Testis (tissue), 3 donors: ENCODE measurements around the gene TNS3. TPM values are rescaled to one million over a fixed set of nuclear protein-coding genes. Genes with fewer than 3 reads are reported as not detected.

Source experiments
- DNase-seq: peaks from one replicate; pipeline ENCODE4 v3.0.0-alpha.2; 2019
- H3K27ac ChIP-seq, 2 donors: fragments of 200-600 bp; sonication (generic); one replicate each; pipeline ENCODE4 v1.5.1; 2019
- H3K27me3 ChIP-seq: fragments of 200-600 bp; sonication (generic); one replicate; pipeline ENCODE4 v1.5.1; 2019
- H3K36me3 ChIP-seq: fragments of 200-600 bp; sonication (generic); one replicate; pipeline ENCODE4 v1.5.1; 2017; ENCODE audit warnings: low read depth; ENCODE audit errors: missing control alignments
- H3K4me1 ChIP-seq: fragments of 200-600 bp; sonication (generic); one replicate; pipeline ENCODE4 v1.5.1; 2019
- H3K4me3 ChIP-seq, 2 donors: fragments of 200-600 bp; sonication (generic); one replicate each; pipeline ENCODE4 v1.5.1; 2017 to 2019
- H3K9me3 ChIP-seq: fragments of 200-600 bp; sonication (generic); one replicate; pipeline ENCODE4 v1.5.1; 2017
- POLR2A ChIP-seq: fragments of 450-650 bp; IDR thresholded peaks from one replicate; pipeline ENCODE4 v1.6.1; 2017; ENCODE audit warnings: antibody characterized with exemption, mild to moderate bottlenecking, moderate library complexity
- WGBS, 2 donors: methylation state at CpG; one replicate each; pipeline ENCODE4 v1.1.5; 2018; 5-methylcytosine and 5-hydroxymethylcytosine counted together
- intact Hi-C: fragments of 100-400 bp; cut with DNase I; formaldehyde crosslinking; loops from one replicate; pipeline ENCODE4 v1.15.1; 2023; ENCODE audit warnings: low total_unique reads
- polyA plus RNA-seq: library from polyadenylated mRNA; stranded (reverse); fragments of 350-450 nt; fragmentation: Illumina TruSeq; extraction: RNeasy Lipid Tissue Mini Kit (QIAGEN cat#74804); gene quantifications from one replicate; pipeline ENCODE4 v1.2.3, GENCODE V29; 2014; ENCODE audit warnings: low read depth, low replicate concordance; ENCODE audit not compliant: insufficient read depth
- total RNA-seq, 2 donors: library from RNA; depleted of rRNA; stranded (reverse); fragments of >200 nt; gene quantifications; one replicate each; pipeline ENCODE4 v1.2.3, GENCODE V29; 2016
- TF ChIP-seq, protein P1 (sequence below), 3 experiments: fragments of 450-650 bp in 2 of 3; fragments of 200-600 bp in 1 of 3; sonication (generic) in 1 of 3; IDR thresholded peaks; one replicate each; pipeline ENCODE4 v1.5.1; 2016 to 2019; ENCODE audit warnings: antibody characterized with exemption in 3 of 3, mild to moderate bottlenecking in 2 of 3, moderate library complexity in 1 of 3

TNS3 gene
- total and polyA plus RNA-seq, 3 donors from 2014 or later: 28.5 to 93.5 (median 60.0) TPM

- Histone ChIP-seq H3K4me1 (peaks cover 7% of the 10 kb centered on the region), H3K4me3 (no peak overlapping the region), H3K36me3 (no peaks in the 10 kb centered on the region), H3K27me3 (no peaks in the 10 kb centered on the region), H3K27ac (no peak overlapping the region), H3K9me3 (no peaks in the 10 kb centered on the region)
- WGBS, 2 donors: 86 to 87% methylated on average over 19 to 20 of the region's 20 CpGs
- no peak for DNase-seq
- TF ChIP-seq POLR2A: no peak
- TF ChIP-seq, protein P1, sequence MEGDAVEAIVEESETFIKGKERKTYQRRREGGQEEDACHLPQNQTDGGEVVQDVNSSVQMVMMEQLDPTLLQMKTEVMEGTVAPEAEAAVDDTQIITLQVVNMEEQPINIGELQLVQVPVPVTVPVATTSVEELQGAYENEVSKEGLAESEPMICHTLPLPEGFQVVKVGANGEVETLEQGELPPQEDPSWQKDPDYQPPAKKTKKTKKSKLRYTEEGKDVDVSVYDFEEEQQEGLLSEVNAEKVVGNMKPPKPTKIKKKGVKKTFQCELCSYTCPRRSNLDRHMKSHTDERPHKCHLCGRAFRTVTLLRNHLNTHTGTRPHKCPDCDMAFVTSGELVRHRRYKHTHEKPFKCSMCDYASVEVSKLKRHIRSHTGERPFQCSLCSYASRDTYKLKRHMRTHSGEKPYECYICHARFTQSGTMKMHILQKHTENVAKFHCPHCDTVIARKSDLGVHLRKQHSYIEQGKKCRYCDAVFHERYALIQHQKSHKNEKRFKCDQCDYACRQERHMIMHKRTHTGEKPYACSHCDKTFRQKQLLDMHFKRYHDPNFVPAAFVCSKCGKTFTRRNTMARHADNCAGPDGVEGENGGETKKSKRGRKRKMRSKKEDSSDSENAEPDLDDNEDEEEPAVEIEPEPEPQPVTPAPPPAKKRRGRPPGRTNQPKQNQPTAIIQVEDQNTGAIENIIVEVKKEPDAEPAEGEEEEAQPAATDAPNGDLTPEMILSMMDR (IDR thresholded peaks at IDR 0.05): no peak
- intact Hi-C loops: no loop called here
Observed at GRCh38 chr7:47351233-47352154, 230.4 kb downstream of the TNS3 start.

DNA sequence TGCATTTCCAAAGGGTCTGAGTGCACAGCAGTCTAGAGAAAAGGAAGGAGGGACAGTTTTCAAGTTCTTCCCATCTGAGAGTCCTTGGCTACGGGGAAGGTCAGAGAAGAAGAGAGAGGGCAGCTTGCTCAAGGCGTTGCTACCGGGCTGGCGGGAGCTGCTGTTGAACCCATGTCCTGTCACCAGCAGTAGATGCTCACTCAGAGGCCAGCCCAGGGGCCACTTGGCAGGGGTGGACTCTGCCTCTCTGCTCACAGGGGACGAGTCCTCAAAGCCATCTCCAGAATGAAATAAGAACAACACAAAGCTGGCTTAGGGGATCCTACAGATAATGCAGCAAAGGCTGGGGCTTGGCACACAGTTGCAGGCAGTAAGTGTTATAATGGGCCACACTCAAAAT lies 231.5 kb downstream of the TNS3 start:
- Histone ChIP-seq H3K36me3 (no peaks in the 10 kb centered on the region), H3K4me1 (peaks cover 7% of the 10 kb centered on the region)

GRCh38 chr7:47349401-47349800 lies 232.5 kb downstream of the TNS3 start:
- no peak overlapping the region for H3K4me3 ChIP-seq
- intact Hi-C loops: no loop called here
- no peaks in the 10 kb centered on the region for H3K36me3 ChIP-seq
- no peak for DNase-seq
- WGBS, 2 donors: 74 to 83% methylated on average over 7 of the region's 7 CpGs
- H3K9me3 ChIP-seq: no peaks in the 10 kb centered on the region
- H3K27ac ChIP-seq: no peak overlapping the region
- no peaks in the 10 kb centered on the region for H3K27me3 ChIP-seq
- TF ChIP-seq, protein P1 (IDR thresholded peaks at IDR 0.05): no peak
- TF ChIP-seq POLR2A: no peak
- H3K4me1 ChIP-seq: peaks cover 3% of the 10 kb centered on the region

More for the DNA sequence above, 231.5 kb downstream of the TNS3 start:
- intact Hi-C loops: no loop called here
- Histone ChIP-seq H3K4me3 (no peak overlapping the region), H3K27ac (no peak overlapping the region), H3K27me3 (no peaks in the 10 kb centered on the region), H3K9me3 (no peaks in the 10 kb centered on the region)
- WGBS, 2 donors: 71 to 72% methylated on average over 1 to 5 of the region's 5 CpGs
- TF ChIP-seq POLR2A: no peak
- TF ChIP-seq, protein P1 (IDR thresholded peaks at IDR 0.05): no peak
- no peak for DNase-seq

GRCh38 chr7:47347816-47348385 lies 234.0 kb downstream of the TNS3 start:
- WGBS, 2 donors: 97 to 100% methylated on average over 6 of the region's 6 CpGs
- TF ChIP-seq, protein P1 (IDR thresholded peaks at IDR 0.05): no peak
- no peak for TF ChIP-seq POLR2A

More at GRCh38 chr7:47347816-47348385, 234.0 kb downstream of the TNS3 start:
- DNase-seq: no peak
- Histone ChIP-seq H3K27me3 (no peaks in the 10 kb centered on the region), H3K4me1 (peaks cover 3% of the 10 kb centered on the region), H3K9me3 (no peaks in the 10 kb centered on the region), H3K36me3 (no peaks in the 10 kb centered on the region), H3K4me3 (no peak overlapping the region), H3K27ac (no peak overlapping the region)
- intact Hi-C loops: no loop called here
